CD8-positive, alpha-beta T cell (primary cell): ENCODE results near the gene LIMS1. TPM values are rescaled to one million over a fixed set of nuclear protein-coding genes. Genes with fewer than 3 reads are reported as not detected.

Experiments used
- total RNA-seq, 46 experiments: library from RNA in 2 of 46; stranded (reverse) in 2 of 46; gene quantifications; one replicate each; pipeline ENCODE4 v1.2.3 and lab custom pipeline; 2021 to 2026

The LIMS1 gene
- total RNA-seq, 2 experiments from 2014 or later, result 10.1 to 10.6 TPM

Other genes with a start within 250 kb of the LIMS1 start
- gene SULT1C2, start 245.6 kb upstream of the LIMS1 start, total RNA-seq, result not detected
- not detected for gene SULT1C4, start 156.5 kb upstream of the LIMS1 start, total RNA-seq
- 100 to 1,000 TPM; 147 to 157 TPM for gene GCC2, start 85.3 kb upstream of the LIMS1 start, total RNA-seq
- gene RANBP2, start 185.0 kb downstream of the LIMS1 start, total RNA-seq, result 100 to 1,000 TPM; 238 to 240 TPM